IPS-18c (cell line): Measurements from ENCODE around the gene MGLL.

Experiments
- H3K4me3 ChIP-seq: 2 replicates; pipeline ENCODE4 v1.7.0; 2013; ENCODE audit warnings: low read depth, mild to moderate bottlenecking, low read length, moderate library complexity; ENCODE audit not compliant: insufficient read depth
- H3K9me3 ChIP-seq: one replicate; pipeline ENCODE4 v1.6.1; 2013; ENCODE audit warnings: mild to moderate bottlenecking, low read length, moderate library complexity; ENCODE audit not compliant: control insufficient read depth, insufficient read depth

The MGLL gene

DNA sequence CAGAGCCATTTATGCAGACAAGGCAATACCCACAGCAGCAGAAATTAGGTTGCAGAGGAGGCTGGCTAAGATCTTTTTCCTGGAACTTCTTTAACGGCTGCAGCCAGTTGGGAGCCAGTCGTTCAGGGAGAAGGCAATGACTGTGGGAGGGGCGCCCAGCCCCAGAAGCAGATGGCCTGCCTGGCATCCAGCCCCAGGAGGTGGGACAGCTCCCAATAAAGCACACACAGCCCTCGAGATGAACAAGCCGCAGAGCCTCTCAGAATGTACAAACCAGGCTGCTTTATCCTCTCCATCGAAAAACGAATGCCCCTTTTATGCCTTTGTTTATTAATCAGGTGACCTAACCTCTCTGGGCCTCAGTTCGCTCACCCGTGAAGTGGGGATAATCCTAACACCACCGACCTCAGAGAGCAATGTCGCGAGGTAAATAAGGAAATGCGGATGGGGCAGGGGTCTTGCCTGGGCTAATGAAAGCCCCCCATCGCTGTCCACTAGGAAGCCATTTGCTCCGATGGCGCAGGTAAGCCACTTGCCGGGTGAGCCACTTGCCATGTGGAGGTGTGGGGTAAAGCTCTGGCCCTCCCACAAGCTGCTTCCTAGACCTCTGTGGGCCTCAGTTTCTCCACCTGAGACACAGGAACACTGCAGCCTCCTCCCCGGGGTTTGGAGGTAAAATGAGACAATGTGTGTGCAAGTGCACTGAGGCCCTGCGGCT is 35.8 kb downstream of the MGLL start:
- H3K4me3 ChIP-seq: no peak overlapping the region
- peaks cover 2% of the 10 kb centered on the region for H3K9me3 ChIP-seq

DNA sequence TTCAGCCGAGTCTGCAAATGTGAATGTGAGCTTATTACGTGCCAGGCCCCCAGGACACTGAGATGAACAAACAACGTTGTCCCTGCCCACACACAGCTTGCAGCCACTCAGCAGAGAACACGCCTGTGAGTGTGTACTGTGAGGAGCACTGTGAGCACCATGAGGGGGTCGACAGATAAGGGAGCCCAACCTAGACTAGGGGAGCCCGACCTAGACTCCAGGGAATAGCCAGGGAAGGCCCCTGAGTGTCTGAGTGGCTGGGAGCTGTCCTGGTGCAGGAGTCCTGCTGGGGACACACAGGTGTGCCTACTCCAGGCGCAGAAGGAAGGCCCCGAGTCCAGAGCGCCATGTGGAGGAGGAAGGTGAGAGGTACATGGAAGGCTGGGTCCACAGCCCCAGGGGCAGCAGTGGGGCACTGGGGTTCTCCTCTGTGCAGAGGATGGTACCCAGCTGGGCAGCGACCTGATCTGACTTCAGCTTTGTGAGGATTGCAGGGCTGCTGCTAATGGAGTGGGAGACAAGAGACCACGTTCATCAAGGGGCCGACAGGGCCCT is 36.5 kb downstream of the MGLL start:
- H3K4me3 ChIP-seq: no peak overlapping the region
- peaks cover 2% of the 10 kb centered on the region for H3K9me3 ChIP-seq

DNA sequence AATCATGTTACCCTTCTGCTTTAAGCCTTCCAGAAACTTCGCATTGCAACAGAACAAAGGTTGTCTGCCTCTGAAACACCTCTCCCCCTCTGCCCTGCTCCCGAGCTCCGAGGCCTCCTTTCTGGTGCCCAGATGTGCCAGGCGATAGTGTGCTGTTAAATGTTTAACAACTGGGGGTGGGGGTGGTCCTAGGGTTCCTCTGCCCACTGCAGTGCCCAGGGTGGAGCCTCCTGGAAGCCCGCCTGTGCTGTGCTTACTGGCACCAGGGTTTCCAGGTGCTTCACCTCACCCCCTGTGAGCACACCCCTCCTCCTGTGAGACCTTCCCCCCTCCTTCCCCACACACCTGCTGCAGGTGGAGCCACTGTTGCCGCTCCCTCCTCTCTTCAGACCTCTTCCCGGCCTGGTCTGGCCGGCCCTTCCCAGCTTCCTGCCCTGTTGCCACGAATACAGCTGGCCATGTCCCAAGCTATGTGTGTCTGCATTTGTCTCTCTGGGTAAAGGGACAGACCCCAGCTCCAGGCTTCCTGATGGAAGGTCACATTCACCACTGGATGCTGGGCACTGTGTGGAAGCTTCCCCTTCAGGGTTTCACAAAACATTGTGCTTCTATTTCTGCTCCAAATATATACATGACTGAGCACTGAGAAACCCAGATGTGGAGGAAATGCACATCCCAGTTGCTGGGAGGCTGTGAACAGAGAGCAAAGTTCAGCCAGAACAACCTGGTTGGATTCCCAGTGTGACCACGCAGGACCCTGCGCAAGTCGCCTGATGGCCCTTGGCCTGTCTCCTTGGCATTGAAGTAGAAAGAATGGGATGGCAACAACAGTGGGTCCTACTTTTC is 37.2 kb downstream of the MGLL start:
- H3K4me3 ChIP-seq: no peak overlapping the region
- peaks cover 2% of the 10 kb centered on the region for H3K9me3 ChIP-seq

DNA sequence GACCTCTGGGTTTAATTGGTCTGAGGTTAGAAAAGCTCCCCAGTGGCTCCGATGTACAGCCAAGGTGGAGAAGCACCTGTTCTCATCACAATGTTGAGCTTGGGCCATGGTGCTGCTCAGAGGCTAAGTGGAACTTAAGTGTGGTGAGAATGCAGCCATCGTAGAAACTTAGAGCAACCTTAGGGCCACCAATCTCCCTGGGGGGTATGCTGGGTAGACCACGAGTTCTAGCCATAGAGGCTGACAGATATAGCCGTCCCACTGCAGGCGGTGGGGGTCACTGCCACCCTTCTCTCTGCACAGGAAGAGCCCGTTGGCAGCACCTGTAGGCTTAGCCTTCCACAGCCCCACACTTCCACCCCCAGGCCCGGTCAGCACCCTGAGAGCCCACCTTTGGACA is 38.0 kb downstream of the MGLL start:
- Histone ChIP-seq H3K4me3 (no peak overlapping the region), H3K9me3 (peaks cover 2% of the 10 kb centered on the region)

DNA sequence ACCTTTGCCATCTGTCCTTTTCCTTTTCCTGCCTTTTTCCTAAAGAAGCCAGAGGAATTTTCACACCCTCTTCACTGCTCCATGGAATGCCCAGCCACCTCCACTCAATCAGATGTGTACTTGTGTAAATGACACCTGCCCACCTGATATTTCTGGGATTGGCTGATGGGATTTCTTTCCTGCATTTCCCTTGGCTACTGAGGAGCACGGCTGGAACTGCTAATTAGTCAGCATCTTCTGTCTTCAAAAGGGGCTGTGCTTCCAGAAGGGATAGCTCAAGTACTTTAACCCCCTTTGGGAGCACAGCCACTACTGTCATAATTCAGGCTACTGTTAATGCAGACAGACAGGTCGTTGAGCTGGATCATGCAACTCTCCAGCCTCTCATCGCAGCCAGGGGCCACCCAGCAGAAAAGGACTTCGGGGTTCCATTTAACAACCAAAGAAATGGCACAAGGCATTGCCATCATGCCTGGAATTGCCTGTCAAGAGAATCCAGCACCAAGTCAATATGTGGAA is 38.6 kb downstream of the MGLL start:
- H3K4me3 ChIP-seq: no peak overlapping the region
- peaks cover 2% of the 10 kb centered on the region for H3K9me3 ChIP-seq

DNA sequence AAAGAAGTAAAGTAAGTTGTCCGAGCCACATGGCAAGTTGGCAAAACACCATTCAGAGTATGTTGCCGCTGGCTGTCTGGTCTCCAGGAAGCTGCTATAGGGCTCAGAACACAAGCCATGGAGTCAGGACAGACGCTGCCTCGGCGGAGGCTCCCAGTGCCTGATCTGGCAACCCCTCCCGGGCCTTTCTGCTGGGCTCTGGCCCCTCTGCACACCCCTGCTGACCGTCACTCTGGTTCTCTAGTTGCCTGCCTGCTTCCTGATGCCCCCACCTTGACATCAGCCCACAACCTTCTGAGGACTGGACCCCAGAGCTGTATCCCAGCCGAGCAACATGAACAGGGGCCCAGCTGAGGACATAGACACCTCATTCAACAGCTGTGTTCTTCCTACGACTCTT is 39.1 kb downstream of the MGLL start:
- H3K9me3 ChIP-seq: peaks cover 2% of the 10 kb centered on the region
- H3K4me3 ChIP-seq: no peak overlapping the region

DNA sequence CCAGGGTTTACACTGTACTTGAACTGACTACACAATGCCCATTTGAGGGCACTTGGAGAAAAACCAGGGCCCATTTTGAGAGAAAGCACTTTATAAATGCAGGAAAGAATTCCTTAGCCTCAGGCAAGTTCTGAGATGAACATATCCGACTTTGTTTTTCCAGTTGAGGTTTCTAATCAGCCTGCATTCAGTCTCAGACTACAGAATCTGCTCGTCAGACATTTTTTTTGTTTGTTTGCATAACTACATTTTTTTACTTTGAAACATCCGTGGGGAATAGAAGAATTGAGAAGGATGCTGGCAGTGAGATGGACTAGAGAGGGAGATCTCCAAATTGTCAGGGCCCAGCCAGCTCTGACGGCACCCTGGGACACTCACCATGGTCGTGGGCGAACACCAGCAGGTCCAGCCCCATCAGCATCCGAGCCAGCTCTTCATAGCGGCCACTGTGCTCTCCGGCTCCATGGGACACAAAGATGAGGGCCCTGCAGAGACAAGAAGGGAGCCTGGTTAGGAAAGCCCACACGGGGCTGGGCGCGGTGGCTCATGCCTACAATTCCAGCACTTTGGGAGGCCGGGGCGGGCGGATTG is 40.8 kb downstream of the MGLL start:
- Histone ChIP-seq H3K9me3 (peaks cover 2% of the 10 kb centered on the region), H3K4me3 (no peak overlapping the region)

DNA sequence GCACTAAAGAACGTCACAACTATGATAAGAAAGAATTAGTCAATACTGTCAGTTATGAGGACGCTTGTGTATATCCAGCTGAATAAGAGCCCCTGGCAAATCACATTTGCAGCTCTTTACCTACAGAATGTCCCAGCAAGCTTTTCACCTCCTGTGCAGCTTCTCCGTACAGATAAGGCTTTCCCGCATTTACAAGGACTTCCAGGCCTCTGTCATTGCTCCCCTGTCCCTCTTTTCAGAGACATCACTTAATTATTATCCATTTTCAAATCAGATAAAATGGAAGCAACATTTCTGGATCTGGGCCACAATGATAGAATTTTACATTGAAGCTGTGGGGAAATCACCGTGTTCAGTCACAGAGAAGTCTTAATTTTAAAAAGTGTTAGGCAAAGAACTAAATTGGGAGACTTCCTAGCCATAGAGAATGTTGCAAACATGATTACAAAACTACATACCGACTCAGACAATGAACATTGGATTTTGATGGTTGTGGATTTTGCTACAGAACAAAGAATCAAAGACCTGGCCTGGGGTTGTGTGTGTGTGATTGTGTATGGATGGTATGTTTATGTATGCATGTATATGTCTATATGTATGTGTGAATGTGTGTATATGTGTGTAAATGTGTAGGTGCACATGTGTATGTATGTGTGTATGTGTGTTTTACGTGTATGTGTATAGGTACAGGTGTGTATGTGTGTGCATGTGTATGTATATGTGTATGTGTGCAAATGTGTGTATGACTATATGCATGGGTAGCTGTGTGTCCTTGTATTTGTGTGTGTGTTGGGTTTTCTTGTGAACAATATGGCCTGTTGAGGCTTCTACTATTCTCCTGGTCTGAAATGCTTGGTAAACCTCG is 41.5 kb downstream of the MGLL start:
- Histone ChIP-seq H3K4me3 (no peak overlapping the region), H3K9me3 (peaks cover 2% of the 10 kb centered on the region)

DNA sequence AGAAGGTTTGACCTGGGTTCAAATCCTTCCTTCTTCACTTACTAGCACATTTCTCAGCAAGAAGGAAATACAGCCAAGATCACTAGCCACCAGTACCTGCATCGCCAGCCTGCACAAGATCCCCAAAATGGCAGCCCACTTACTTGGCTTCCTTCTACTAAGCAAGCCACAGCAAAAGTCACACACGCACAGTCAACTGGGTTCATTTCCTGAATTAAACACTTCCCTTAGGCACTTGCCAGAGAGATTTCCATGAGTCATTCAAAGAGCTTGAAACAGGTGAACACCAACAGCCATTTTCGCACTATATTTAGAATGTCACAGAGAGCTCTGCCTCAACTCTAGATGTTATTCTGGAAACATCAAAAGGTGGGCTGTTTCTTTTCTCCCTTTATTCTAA is 42.6 kb downstream of the MGLL start:
- H3K4me3 ChIP-seq: no peak overlapping the region

DNA sequence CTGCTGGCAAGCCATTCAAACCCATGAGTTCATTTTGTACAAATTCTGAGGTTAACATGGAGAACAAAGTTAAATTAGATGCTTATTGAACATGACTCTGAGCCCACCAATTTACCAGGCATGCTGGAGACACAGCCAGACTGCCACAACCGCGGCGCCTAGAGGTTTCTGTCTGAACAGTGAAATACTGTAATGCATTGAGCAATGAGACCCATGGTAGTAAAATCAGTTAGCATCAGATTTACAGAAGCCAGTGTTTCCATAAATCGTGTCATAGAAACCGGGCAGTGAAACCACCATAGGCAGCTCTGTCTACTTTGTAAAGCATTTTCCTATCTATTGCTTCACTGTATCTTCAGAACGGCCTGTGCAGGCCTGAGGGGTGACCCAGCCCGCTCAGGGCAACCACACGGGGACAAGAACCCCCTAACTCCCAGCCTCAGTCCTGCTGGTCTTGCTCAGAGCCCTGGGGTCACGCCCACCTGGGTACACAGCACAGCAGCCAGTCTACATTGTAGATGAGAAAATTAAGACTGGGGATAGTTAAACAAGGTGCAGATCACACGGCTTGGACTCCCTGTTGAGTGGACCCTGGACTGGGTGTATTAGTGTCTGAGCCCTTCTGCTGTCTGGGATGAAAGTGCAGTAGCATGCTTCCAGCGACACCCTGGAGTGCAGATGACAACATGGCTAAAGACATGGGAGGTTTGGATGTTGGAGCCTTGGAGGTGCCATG is 44.2 kb downstream of the MGLL start:
- H3K4me3 ChIP-seq: no peak overlapping the region
- H3K9me3 ChIP-seq: no peaks in the 10 kb centered on the region

More for the DNA sequence above, 42.6 kb downstream of the MGLL start:
- peaks cover 2% of the 10 kb centered on the region for H3K9me3 ChIP-seq

DNA sequence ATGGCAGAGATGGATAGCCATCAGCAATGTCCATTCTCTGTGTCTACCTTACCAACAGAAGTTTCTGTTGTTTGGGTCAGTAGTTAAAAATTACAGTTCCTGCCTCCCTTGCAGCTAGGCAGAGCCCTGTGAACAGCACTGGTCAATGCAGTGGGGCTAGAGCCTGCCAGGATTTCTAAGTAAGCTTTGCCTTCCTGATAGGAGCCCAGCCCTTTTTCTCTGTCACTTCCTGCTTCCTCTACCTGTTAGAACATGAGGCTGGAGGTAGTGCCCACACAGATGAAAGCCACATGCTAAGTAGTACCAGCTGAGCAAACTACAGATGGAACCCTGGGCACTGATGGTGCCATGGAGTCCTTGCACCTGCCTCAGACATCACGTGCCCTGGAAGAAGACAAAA is 45.0 kb downstream of the MGLL start:
- Histone ChIP-seq H3K9me3 (no peaks in the 10 kb centered on the region), H3K4me3 (no peak overlapping the region)

DNA sequence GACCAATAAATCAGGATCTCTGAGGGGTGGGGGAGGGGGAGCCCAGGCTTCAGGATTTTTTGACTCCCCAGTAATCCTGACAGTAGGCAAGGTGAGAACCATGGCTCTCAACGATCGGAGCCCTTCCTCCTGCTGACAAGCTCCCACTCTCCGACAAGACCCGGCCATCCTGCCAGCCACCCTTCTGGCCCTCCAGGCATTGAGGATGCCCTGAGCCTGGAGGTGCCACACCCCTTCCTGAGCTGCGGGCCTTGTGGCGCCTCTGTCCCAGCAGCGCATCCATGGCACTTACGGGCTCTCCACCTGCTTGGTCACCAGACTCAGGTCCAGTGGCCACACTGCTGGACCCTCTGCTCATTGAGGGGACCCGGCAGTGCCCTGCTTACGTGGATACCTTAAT is 46.0 kb downstream of the MGLL start:
- Histone ChIP-seq H3K9me3 (no peaks in the 10 kb centered on the region), H3K4me3 (no peak overlapping the region)

DNA sequence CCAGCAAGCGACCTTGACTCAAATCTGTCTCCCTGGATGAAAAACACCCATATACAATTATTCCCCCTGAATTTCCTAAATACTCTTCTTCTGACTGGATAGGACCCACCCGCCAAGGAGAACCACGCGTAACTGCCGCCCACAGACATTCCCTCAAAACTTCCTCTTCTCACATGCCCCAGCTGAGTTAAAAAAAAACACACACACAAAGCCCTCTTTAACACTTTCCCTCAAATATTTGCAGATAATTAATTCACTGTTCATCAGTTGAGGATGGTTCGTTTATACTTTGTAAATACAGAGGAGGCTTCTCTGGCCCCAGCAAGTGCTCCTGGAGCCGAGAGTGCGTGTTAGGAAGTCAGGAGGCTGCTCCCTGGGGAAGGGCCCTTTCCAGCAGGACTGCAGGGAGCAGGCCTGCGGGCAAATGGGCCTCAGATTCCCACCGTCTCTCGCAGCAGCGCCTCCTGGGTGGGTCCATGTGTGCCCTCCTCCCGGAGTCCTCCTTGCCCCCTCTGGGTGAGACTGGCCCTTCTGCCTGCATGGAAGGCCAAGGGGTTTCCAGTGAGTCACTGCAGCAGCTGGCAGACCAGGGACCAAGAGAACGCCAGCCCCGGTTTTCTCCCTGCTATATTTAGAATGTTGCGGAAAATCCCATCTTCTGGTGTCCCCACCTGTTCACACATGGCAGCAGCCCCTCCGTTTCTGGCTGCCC is 46.8 kb downstream of the MGLL start:
- H3K4me3 ChIP-seq: no peak overlapping the region
- H3K9me3 ChIP-seq: no peaks in the 10 kb centered on the region

DNA sequence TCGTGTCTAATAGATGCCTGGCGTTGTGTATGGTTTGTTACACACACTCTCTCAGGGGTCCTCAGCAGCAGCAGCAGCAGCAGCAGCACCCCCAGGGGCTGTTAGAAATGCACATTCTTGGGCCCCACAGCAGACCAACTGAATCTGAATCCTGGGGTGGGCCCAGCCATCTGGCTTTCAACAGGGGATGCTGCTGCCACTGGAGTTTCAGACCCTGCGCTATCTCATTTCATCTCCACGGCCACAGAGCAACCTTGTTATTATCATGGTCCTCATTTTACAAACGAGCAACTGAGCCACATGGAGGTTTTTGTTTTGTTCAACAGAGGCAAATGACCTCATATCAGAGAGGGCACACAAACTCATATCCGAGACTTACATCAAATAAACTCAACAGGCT is 47.7 kb downstream of the MGLL start:
- no peaks in the 10 kb centered on the region for H3K9me3 ChIP-seq

DNA sequence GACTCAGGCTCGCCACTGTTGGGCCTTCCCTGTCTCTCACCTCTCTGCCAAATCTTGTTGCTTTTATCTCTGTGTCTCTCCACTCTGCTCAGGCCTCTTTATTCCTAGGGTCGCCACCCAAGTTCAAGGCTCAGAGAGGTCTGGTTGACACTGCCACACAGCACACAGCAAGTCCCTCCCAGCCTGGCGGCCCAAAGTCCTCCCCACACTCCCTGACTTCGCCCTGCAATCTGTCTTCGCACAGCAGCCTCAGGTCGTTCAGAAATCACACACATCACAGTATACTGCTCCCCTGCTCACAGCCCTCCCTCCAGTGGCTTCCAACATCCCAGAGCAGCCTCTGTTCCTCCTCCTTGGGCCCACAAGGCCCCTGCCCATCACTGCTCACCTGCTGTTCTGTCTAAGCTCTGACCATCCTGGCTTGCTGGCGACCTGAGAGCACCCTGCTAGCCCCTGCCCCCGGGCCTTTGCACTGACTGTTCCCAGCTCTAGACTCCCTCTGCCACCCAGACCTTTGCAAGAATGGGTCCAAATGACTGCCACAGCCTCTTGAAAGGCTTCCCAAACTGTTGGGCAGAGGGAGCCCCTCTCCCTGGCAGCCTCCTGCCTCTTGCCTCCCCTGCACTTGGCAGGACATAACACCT is 48.4 kb downstream of the MGLL start:
- no peaks in the 10 kb centered on the region for H3K9me3 ChIP-seq
- H3K4me3 ChIP-seq: no peak overlapping the region

More for the DNA sequence above, 47.7 kb downstream of the MGLL start:
- no peak overlapping the region for H3K4me3 ChIP-seq
